Hepatocyte (in vitro differentiated cells): Measurements from ENCODE around the gene SLC35E2B. TPM values are rescaled to one million over a fixed set of nuclear protein-coding genes. Genes with fewer than 3 reads are reported as not detected.

Experiments
- DNase-seq: peaks from one replicate; pipeline ENCODE4 v3.0.0-alpha.2; 2016; ENCODE audit warnings: low spot score
- H2AFZ ChIP-seq: fragments of 200-600 bp; sonication (generic); 2 replicates; pipeline ENCODE4 v1.6.0; 2016; ENCODE audit warnings: antibody characterized with exemption, mild to moderate bottlenecking
- H3K27ac ChIP-seq: fragments of 200-600 bp; sonication (generic); 2 replicates; pipeline ENCODE4 v1.5.1; 2016; ENCODE audit warnings: mild to moderate bottlenecking
- H3K27me3 ChIP-seq: fragments of 200-600 bp; sonication (generic); 2 replicates; pipeline ENCODE4 v1.6.1; 2016
- H3K36me3 ChIP-seq: fragments of 200-600 bp; sonication (generic); replicated peaks from 2 replicates; pipeline ENCODE4 v1.5.1; 2016; ENCODE audit warnings: low read depth; ENCODE audit not compliant: insufficient read depth
- H3K4me1 ChIP-seq: fragments of 200-600 bp; sonication (generic); 2 replicates; pipeline ENCODE4 v1.5.1; 2016; ENCODE audit warnings: mild to moderate bottlenecking, moderate library complexity; ENCODE audit not compliant: insufficient read depth
- H3K4me2 ChIP-seq: fragments of 200-600 bp; sonication (generic); 2 replicates; pipeline ENCODE4 v1.6.0; 2016
- H3K4me3 ChIP-seq: fragments of 200-600 bp; sonication (generic); 2 replicates; pipeline ENCODE4 v1.5.1; 2016; ENCODE audit warnings: mild to moderate bottlenecking
- H3K79me2 ChIP-seq: fragments of 200-600 bp; sonication (generic); 2 replicates; pipeline ENCODE4 v1.6.0; 2017; ENCODE audit warnings: mild to moderate bottlenecking
- H3K9me2 ChIP-seq: fragments of 200-600 bp; sonication (generic); replicated peaks from 2 replicates; pipeline ENCODE4 v1.6.0; 2017; ENCODE audit warnings: mild to moderate bottlenecking; ENCODE audit not compliant: insufficient read depth
- H3K9me3 ChIP-seq: fragments of 200-600 bp; sonication (generic); 2 replicates; pipeline ENCODE4 v1.5.1; 2016; ENCODE audit warnings: low read depth, mild to moderate bottlenecking
- H4K20me1 ChIP-seq: fragments of 200-600 bp; sonication (generic); 2 replicates; pipeline ENCODE4 v1.6.0; 2016; ENCODE audit warnings: mild to moderate bottlenecking; ENCODE audit not compliant: insufficient read depth, poor library complexity, severe bottlenecking
- EZH2 ChIP-seq: fragments of 200-600 bp; sonication (generic); IDR thresholded peaks from 2 replicates; pipeline ENCODE4 v1.6.1; 2016; ENCODE audit warnings: antibody characterized with exemption, mild to moderate bottlenecking, borderline replicate concordance
- EZH2phosphoT487 ChIP-seq: fragments of 200-600 bp; sonication (generic); IDR thresholded peaks from one replicate; pipeline ENCODE4 v1.6.1; 2018; ENCODE audit warnings: antibody characterized with exemption, mild to moderate bottlenecking, low read depth, moderate library complexity; ENCODE audit not compliant: unreplicated experiment, severe bottlenecking
- WGBS: methylation state at CpG from one replicate; pipeline ENCODE4 v1.1.6; 2016; ENCODE audit warnings: low lambda C conversion rate; ENCODE audit errors: missing lambda C conversion rate; 5-methylcytosine and 5-hydroxymethylcytosine counted together
- polyA plus RNA-seq: library from polyadenylated mRNA; unstranded; fragments of >200 nt; fragmentation: Nextera tagmentation; extraction: Ambion mirVana; gene quantifications from 2 replicates; pipeline ENCODE4 v1.2.1, GENCODE V29; 2016
- total RNA-seq: library from RNA; depleted of rRNA; stranded (reverse); fragments of >200 nt; gene quantifications from 2 replicates; pipeline ENCODE4 v1.2.3, GENCODE V29; 2014
- TF ChIP-seq, protein P1 (sequence below): fragments of 200-600 bp; sonication (generic); IDR thresholded peaks from 2 replicates; pipeline ENCODE4 v1.5.1; 2016; ENCODE audit warnings: antibody characterized with exemption, mild to moderate bottlenecking; ENCODE audit not compliant: poor library complexity

The SLC35E2B gene
- total and polyA plus RNA-seq, 2 experiments from 2014 or later, result 29.2 to 46.7 TPM

GRCh38 chr1:1625824-1626206 lies 66.8 kb downstream of the SLC35E2B start:
- no peaks in the 10 kb centered on the region for H3K79me2 ChIP-seq
- H3K4me1 ChIP-seq, result peaks cover 9% of the 10 kb centered on the region
- H2AFZ ChIP-seq, result no peak overlapping the region
- H3K27me3 ChIP-seq, result peaks cover 5% of the 10 kb centered on the region
- no peaks in the 10 kb centered on the region for H3K36me3 ChIP-seq
- no peak overlapping the region for H3K4me3 ChIP-seq
- H3K9me2 ChIP-seq, result no peaks in the 10 kb centered on the region
- no peak for DNase-seq
- H3K4me2 ChIP-seq, result no peak overlapping the region
- TF ChIP-seq EZH2, result no peak
- TF ChIP-seq, protein P1, sequence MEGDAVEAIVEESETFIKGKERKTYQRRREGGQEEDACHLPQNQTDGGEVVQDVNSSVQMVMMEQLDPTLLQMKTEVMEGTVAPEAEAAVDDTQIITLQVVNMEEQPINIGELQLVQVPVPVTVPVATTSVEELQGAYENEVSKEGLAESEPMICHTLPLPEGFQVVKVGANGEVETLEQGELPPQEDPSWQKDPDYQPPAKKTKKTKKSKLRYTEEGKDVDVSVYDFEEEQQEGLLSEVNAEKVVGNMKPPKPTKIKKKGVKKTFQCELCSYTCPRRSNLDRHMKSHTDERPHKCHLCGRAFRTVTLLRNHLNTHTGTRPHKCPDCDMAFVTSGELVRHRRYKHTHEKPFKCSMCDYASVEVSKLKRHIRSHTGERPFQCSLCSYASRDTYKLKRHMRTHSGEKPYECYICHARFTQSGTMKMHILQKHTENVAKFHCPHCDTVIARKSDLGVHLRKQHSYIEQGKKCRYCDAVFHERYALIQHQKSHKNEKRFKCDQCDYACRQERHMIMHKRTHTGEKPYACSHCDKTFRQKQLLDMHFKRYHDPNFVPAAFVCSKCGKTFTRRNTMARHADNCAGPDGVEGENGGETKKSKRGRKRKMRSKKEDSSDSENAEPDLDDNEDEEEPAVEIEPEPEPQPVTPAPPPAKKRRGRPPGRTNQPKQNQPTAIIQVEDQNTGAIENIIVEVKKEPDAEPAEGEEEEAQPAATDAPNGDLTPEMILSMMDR, result no peak
- TF ChIP-seq EZH2phosphoT487, result no peak
- H3K27ac ChIP-seq, result no peak overlapping the region
- H4K20me1 ChIP-seq, result no peaks in the 10 kb centered on the region
- 98% methylated on average over 5 of the region's 8 CpGs for WGBS
- H3K9me3 ChIP-seq, result no peaks in the 10 kb centered on the region

- H4K20me1 ChIP-seq, result no peaks in the 10 kb centered on the region
- peaks cover under 1% of the 10 kb centered on the region for H3K27me3 ChIP-seq
- H2AFZ ChIP-seq, result no peak overlapping the region
- peaks cover 4% of the 10 kb centered on the region for H3K4me1 ChIP-seq
- DNase-seq, result no peak
- no peak overlapping the region for H3K4me2 ChIP-seq
- no peaks in the 10 kb centered on the region for H3K9me3 ChIP-seq
- TF ChIP-seq, protein P1, result no peak
- no peak for TF ChIP-seq EZH2phosphoT487
- no peak for TF ChIP-seq EZH2
- H3K27ac ChIP-seq, result no peak overlapping the region
- H3K4me3 ChIP-seq, result no peak overlapping the region
- no peaks in the 10 kb centered on the region for H3K79me2 ChIP-seq
- WGBS, result 98% methylated on average over 27 of the region's 28 CpGs
- no peaks in the 10 kb centered on the region for H3K9me2 ChIP-seq
- H3K36me3 ChIP-seq, result no peaks in the 10 kb centered on the region
These were observed 67.2 kb downstream of the SLC35E2B start for GRCh38 chr1:1625404-1625775.

- H4K20me1 ChIP-seq, result no peaks in the 10 kb centered on the region
- no peak overlapping the region for H2AFZ ChIP-seq
- no peak overlapping the region for H3K4me3 ChIP-seq
- no peak for TF ChIP-seq EZH2
- no peak for TF ChIP-seq EZH2phosphoT487
- TF ChIP-seq, protein P1, result no peak
- no peak overlapping the region for H3K27ac ChIP-seq
- WGBS, result 90% methylated on average over 31 of the region's 38 CpGs
- no peaks in the 10 kb centered on the region for H3K4me1 ChIP-seq
- H3K79me2 ChIP-seq, result peaks cover 4% of the 10 kb centered on the region
- no peaks in the 10 kb centered on the region for H3K9me2 ChIP-seq
- H3K36me3 ChIP-seq, result no peaks in the 10 kb centered on the region
- H3K27me3 ChIP-seq, result no peaks in the 10 kb centered on the region
- no peak overlapping the region for H3K4me2 ChIP-seq
- no peak for DNase-seq
- no peaks in the 10 kb centered on the region for H3K9me3 ChIP-seq
These were observed 67.9 kb downstream of the SLC35E2B start for GRCh38 chr1:1624443-1625403.
